Activated CD8-positive, alpha-beta memory T cell treated with anti-CD3 and anti-CD28 coated beads for 1 hour (primary cell): ENCODE results near the gene GSX2.
"Not testable (repeated sequence)": the region's sequence is repeated elsewhere in the genome, so short reads cannot be mapped to it uniquely, and the experiment has no call there.

ENCODE experiments used
- DNase-seq, 2 donors: peaks; one replicate each; pipeline ENCODE4 v3.0.0-alpha.2; 2020; ENCODE audit warnings: low read depth in 1 of 2; ENCODE audit errors: extremely low read depth in 1 of 2

GSX2 gene

GRCh38 chr4:54099748-54100574 lies at the start of gene GSX2:
Gene GSX2, plus strand, starts transcription at chr4:54100163. Its CDS starts 182 bp downstream, at chr4:54100345.
- no peak for DNase-seq

GRCh38 chr4:54050214-54050904 lies 49.6 kb upstream of the GSX2 start:
- no peak for DNase-seq

- not testable (repeated sequence) for DNase-seq
Observed at GRCh38 chr4:54053322-54053721, 46.6 kb upstream of the GSX2 start.

- DNase-seq, result no peak
Observed at GRCh38 chr4:54054501-54054900, 45.5 kb upstream of the GSX2 start.

GRCh38 chr4:54055494-54055893 lies 44.5 kb upstream of the GSX2 start:
- no peak for DNase-seq

GRCh38 chr4:54056360-54056759 lies 43.6 kb upstream of the GSX2 start:
- DNase-seq, result no peak

GRCh38 chr4:54058171-54058570 lies 41.8 kb upstream of the GSX2 start:
- DNase-seq, result no peak

- DNase-seq, result no peak
Observed at GRCh38 chr4:54060116-54060515, 39.8 kb upstream of the GSX2 start.

GRCh38 chr4:54061067-54061466 lies 38.9 kb upstream of the GSX2 start:
- no peak for DNase-seq

- DNase-seq, result no peak
Observed at GRCh38 chr4:54061873-54062272, 38.1 kb upstream of the GSX2 start.

- DNase-seq, result no peak
Observed at GRCh38 chr4:54062392-54062791, 37.6 kb upstream of the GSX2 start.

GRCh38 chr4:54063229-54063628 lies 36.7 kb upstream of the GSX2 start:
- DNase-seq, result no peak

- DNase-seq, result peak in 1 of 2 donors; percentile 11
Observed at GRCh38 chr4:54063737-54064316, 36.1 kb upstream of the GSX2 start.

- DNase-seq, result peak; percentile 83 to 96
Observed at GRCh38 chr4:54064317-54065111, 35.4 kb upstream of the GSX2 start, which contains the start of gene CHIC2. Gene CHIC2, minus strand, starts transcription at chr4:54064605. Its CDS starts 305 bp downstream, at chr4:54064300.

- DNase-seq, result no peak
Observed at GRCh38 chr4:54065282-54066087, 34.5 kb upstream of the GSX2 start.

GRCh38 chr4:54066088-54066415 lies 33.9 kb upstream of the GSX2 start:
- DNase-seq, result no peak

GRCh38 chr4:54066718-54067129 lies 33.2 kb upstream of the GSX2 start:
- DNase-seq, result no peak

GRCh38 chr4:54067166-54067565 lies 32.8 kb upstream of the GSX2 start:
- no peak for DNase-seq

GRCh38 chr4:54073271-54073880 lies 26.6 kb upstream of the GSX2 start:
- no peak for DNase-seq

- DNase-seq, result no peak
Observed at GRCh38 chr4:54074381-54074780, 25.6 kb upstream of the GSX2 start.
